ENCODE results near the gene SLC5A2. TPM values are rescaled to one million over a fixed set of nuclear protein-coding genes. Genes with fewer than 3 reads are reported as not detected.

The SLC5A2 gene
- total RNA-seq, 1 experiment from 2014 or later, result 1.6 TPM

GRCh38 chr16:31491778-31492418 is 9.0 kb downstream of the SLC5A2 start:
- DNase-seq, result no peak
- H3K4me3 Mint-ChIP-seq (ENCODE audit: low read depth, unreplicated experiment), result no peak overlapping the region
- BruUV-seq (replicated peaks), result no TSS peak
- no peaks in the 10 kb centered on the region for H3K27me3 Mint-ChIP-seq (ENCODE audit: unreplicated experiment)
- H3K4me1 Mint-ChIP-seq (ENCODE audit: low read depth, unreplicated experiment), result no peaks in the 10 kb centered on the region
- CTCF ChIA-PET, result interaction anchor here (0.7 to 1.0 kb wide), 2 partner anchors 31 to 369 kb away, joined by 3 read pairs; no protein-coding TSS in a partner anchor
- H3K9me3 Mint-ChIP-seq (ENCODE audit: low read depth, unreplicated experiment), result no peaks in the 10 kb centered on the region
- no peak overlapping the region for H3K27ac Mint-ChIP-seq (ENCODE audit: unreplicated experiment)
- no peak for TF ChIP-seq CTCF (IDR thresholded peaks at IDR 0.05; ENCODE audit: unreplicated experiment)
- peaks cover 72% of the 10 kb centered on the region for H3K36me3 Mint-ChIP-seq (ENCODE audit: insufficient read depth, unreplicated experiment)
- intact Hi-C loops (cut with micrococcal nuclease; ENCODE audit: unreplicated experiment), result no loop called here

- no TSS peak for BruUV-seq (replicated peaks)
- Mint-ChIP-seq H3K27me3 (ENCODE audit: unreplicated experiment) (no peaks in the 10 kb centered on the region), H3K4me3 (ENCODE audit: low read depth, unreplicated experiment) (no peak overlapping the region), H3K9me3 (ENCODE audit: low read depth, unreplicated experiment) (no peaks in the 10 kb centered on the region), H3K4me1 (ENCODE audit: low read depth, unreplicated experiment) (no peaks in the 10 kb centered on the region), H3K27ac (ENCODE audit: unreplicated experiment) (no peak overlapping the region), H3K36me3 (ENCODE audit: insufficient read depth, unreplicated experiment) (peaks cover 59% of the 10 kb centered on the region)
- CTCF ChIA-PET, result no interaction called here
- intact Hi-C loops (cut with micrococcal nuclease; ENCODE audit: unreplicated experiment), result no loop called here
- TF ChIP-seq CTCF (IDR thresholded peaks at IDR 0.05; ENCODE audit: unreplicated experiment), result no peak
- no peak for DNase-seq
These were observed 10.7 kb downstream of the SLC5A2 start for GRCh38 chr16:31493506-31494125.

GRCh38 chr16:31496670-31497069 is 13.7 kb downstream of the SLC5A2 start:
- TF ChIP-seq CTCF (IDR thresholded peaks at IDR 0.05; ENCODE audit: unreplicated experiment), result no peak
- CTCF ChIA-PET, result no interaction called here
- BruUV-seq (replicated peaks), result no TSS peak
- H3K4me3 Mint-ChIP-seq (ENCODE audit: low read depth, unreplicated experiment), result no peak overlapping the region
- no peaks in the 10 kb centered on the region for H3K9me3 Mint-ChIP-seq (ENCODE audit: low read depth, unreplicated experiment)
- H3K4me1 Mint-ChIP-seq (ENCODE audit: low read depth, unreplicated experiment), result no peaks in the 10 kb centered on the region
- intact Hi-C loops (cut with micrococcal nuclease; ENCODE audit: unreplicated experiment), result loop anchor here (1.0 kb wide), 1 partner anchor 17 kb away; no protein-coding TSS in a partner anchor
- H3K36me3 Mint-ChIP-seq (ENCODE audit: insufficient read depth, unreplicated experiment), result peaks cover 36% of the 10 kb centered on the region
- H3K27ac Mint-ChIP-seq (ENCODE audit: unreplicated experiment), result no peak overlapping the region
- DNase-seq, result no peak
- no peaks in the 10 kb centered on the region for H3K27me3 Mint-ChIP-seq (ENCODE audit: unreplicated experiment)

GRCh38 chr16:31498493-31498892 is 15.6 kb downstream of the SLC5A2 start:
- no peak for TF ChIP-seq CTCF (IDR thresholded peaks at IDR 0.05; ENCODE audit: unreplicated experiment)
- DNase-seq, result no peak
- Mint-ChIP-seq H3K27ac (ENCODE audit: unreplicated experiment) (no peak overlapping the region), H3K4me3 (ENCODE audit: low read depth, unreplicated experiment) (no peak overlapping the region), H3K27me3 (ENCODE audit: unreplicated experiment) (no peaks in the 10 kb centered on the region), H3K36me3 (ENCODE audit: insufficient read depth, unreplicated experiment) (peaks cover 18% of the 10 kb centered on the region), H3K9me3 (ENCODE audit: low read depth, unreplicated experiment) (no peaks in the 10 kb centered on the region), H3K4me1 (ENCODE audit: low read depth, unreplicated experiment) (no peaks in the 10 kb centered on the region)
- intact Hi-C loops (cut with micrococcal nuclease; ENCODE audit: unreplicated experiment), result no loop called here
- BruUV-seq (replicated peaks), result no TSS peak
- CTCF ChIA-PET, result no interaction called here
